ENCODE results near the gene SIAH2.

Gene SIAH2

DNA sequence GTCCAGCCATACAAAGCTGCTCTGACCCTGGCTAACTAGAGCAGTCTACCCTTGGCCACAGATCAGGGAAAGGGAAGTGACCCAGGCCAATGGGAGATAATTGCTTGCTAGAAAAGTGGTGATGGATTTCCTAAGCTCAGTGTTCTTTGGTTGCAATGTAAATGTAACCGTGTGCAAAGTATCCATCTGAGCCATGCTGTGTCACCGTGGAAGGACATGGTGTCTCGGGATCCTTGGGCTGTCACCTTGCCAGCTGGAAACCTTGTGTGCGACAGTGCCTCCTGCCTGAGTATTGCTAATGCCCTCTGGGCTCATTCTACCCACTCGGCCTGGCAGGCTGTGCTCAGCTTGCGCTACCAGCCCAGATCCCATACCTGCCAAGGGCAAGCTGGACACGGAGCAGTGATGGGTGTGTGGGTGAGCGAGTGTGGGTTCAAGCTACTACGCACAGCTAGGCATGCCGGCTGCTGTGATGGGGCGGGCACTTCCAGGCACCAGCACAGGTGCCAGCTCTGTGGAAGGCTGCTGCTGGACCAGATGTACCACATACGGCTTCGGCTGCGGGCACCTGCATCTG is 10.7 kb upstream of the SIAH2 start:
- no peak for DNase-seq

DNA sequence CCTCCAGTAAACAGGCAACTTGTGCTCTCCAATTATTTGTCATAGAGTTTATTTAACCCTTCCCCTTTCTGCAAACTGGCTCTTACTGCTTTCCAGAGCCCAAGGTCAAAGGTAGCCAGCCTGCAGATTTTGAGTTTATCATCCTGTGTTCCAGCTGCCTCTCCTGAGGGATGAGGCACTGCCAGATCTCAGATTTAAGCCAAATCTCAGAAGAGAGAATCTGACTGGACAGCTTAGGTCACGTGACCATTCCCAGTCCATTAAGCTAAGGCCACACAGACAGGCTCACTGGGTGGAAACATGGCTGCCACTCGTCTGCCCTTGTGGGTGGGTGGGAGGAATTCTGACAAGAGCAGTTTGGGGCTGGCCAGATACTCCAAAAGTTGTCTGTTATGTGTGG is 8.6 kb upstream of the SIAH2 start:
- DNase-seq, result no peak

DNA sequence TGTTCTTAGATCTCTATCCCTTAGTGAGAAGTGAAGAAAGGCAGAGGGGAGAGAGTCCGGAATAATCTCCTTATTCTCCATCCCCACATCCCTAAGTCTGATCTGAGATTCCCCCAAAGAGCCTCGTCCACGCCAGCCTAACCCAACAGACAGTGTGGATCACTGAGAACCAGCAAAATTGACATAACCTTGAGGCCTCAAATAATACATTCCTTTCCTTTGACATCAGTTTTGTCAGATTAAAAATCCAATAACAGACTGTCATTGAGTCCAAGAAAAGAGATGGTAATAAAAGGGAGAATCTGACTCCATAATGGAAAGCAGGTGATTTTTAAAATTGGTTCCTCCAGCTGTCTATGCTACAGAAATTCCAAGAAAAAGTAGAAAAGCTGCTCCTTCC is 7.7 kb upstream of the SIAH2 start:
- DNase-seq, result no peak

DNA sequence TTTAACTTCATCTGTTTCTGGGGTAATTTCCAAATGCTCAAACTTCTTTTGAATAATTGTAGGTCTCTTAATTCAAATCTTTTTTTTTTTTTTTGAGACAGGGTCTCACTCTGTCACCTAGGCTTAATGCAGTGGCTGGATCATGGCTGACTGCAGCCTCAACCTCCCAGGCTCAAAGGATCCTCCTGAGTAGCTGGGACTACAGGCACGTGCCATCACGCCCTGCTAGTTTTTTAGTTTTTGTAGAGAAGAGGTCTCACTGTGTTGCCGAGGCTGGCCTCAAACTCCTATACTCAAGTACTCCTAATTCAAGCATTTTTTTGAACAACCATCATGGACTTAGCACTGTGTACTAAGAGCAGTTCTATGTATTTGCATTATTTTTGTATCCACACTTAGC is 3.8 kb upstream of the SIAH2 start:
- DNase-seq, result no peak

DNA sequence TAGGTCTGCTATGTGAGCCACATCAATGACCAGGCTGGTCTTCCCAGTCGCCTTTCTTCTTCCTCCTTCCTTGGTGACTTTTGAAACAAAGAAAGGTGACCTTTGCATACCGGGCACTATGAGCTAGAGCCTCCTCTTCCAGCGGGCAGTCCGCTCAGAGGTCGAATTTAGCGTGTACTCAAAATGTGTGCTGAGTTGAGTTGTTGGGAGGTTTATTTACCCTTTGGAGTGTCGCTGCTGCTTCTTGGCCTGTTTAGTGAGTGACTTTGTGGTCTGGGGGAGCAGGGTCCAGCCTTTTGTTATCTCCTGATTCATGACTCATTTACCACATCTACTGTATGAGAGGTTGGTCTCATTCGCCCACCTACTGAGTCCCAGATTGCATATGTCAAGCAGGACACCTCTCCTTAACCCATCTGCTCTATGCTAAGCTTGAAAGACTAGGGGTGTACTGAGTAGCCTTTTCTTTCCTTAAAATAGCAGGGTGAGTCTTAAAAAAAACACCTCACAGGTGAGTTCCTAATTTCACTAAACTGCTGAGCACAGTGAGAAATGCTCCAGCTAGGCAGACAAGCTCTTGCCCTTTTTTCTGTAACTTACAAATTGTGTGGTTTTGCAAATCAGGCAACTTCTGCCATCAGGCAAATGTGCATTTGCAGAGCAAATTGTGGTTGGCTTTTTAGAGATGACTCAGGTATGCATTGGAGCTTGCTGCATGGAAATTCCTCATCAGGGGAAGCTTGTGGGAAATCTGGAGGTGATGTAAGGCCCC is 3.2 kb upstream of the SIAH2 start:
- no peak for DNase-seq

DNA sequence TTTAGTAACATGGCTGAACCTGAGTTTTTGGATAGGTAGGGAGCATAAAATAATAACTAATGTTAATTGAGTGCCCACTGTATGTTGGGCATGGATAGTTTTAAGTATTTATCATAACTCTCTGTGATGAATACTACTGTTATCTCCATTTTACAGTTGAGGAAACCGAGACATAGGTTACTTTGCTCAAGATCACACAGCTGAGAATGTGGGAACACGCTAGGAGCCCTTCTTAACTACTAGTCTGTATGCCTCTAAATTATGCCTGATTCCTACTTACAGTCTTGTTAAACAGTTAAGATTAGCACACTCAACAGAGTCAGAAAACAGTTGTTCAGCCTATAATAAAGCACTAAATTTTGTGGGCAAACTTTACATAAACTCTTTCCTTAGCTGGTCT is 2.0 kb upstream of the SIAH2 start:
- no peak for DNase-seq

DNA sequence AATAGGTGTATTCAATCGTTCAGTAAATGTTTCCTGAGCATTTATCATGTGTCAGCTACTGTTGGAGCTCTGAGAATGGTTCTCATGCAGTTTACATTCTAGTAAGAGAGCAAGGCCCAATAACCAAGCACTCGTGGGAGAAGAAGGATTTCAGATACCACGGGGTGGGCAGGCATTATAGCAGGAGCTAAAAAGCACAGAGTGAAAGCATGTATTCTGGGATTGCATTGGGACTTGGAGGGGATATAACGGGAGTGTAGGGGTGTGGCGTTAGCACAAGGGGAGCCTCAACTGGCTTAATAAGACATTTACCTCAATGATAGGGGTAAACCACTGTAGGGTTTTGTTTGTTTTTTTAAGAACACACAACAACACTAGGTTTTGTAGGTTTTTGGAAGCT is 1.6 kb upstream of the SIAH2 start:
- DNase-seq, result no peak

DNA sequence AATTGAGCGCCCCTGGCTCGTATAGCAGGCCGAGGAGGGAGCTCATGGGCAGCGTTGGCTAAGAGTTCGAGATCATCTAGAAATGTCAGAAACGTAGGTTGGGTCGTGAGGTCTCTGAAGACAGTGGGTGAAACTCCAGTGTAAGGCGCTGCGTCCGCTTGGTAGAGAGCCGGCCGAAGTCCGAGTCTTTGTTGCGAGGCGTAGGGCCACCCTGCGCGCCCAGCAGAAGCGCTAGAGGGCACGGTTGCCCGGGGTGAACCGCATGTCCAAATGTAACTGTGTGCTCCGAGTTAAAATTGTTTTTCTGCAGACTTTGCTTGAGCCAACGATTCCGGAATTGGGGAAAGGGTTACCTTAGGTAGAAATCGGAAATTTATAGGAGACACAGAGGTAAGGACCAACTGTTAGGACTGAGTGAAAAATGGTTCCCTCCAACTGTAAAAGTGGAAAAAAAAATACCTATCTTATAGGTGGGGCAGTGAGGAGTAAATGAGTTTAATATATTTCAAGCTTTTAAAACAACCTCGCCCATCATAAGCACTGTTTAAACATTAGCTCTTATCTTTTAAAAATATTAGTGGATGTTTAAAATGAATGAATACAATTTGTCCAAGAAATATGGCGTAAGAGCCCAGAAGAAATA is 993 bp upstream of the SIAH2 start:
- DNase-seq, result peak in 2 of 6 experiments; percentile 21 to 49

DNA sequence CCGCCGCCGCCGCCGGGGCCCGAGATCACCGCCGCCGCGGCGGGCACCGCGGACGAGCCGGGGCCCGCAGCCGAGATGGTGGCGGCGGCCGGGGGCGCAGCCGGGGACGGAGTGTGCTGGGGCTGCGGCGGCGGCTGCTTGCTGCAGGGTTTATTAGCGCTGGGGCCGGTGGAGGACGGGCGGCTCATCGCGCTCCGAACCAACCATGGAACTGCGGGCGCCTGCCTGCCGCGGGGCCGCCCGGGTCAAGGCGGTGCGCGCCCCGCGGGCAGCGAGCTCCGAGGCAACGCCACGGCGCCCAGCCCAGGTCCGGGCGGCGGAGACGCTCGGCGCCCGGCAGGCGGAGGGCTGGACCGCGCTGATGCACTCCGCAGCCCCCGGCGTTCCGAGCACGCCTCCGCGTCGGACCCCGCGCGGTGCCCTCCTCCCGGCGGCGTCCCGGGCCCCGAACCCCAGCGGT is 277 bp downstream of the SIAH2 start:
- no peak for DNase-seq

DNA sequence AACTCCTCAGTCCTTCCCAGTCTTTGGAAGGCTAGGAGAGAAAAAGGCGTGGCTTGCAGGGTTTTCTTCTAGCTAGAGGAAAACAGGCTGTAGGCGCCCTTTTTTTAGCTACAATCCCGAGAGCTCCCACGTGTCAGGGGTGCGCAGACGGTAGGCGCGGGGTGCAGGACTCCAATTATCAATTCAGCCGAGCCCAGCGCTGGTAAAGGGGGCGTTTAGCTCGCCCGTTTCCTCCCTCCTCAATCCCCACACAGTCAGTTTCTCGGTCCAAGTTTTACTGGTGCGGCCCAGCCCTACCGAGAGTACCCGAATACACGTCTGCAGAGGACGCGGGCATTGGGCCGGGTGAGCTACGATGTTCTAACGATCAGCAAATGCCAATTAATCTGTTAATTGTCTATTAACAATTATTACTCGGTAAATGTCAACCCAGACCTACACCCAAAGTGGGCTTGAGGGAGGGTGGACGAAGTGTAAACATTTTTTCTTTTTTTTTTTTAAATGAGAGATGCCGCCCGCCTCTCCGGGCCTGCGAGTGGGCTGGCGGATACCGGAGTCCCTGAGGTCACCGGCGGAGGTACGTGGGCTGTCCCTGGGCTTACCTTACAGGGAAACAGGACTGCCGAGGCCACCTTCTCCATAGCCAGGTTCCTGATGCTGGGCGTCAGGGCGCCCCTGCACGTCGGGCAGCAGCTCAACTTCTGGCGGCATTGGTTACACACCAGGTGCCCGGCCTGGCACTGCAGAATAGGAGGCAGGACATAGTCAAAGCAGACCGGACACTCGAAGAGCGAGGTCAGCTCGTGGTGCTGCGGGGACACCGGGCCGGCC is 923 bp downstream of the SIAH2 start:
- peak in 4 of 6 experiments; percentile 17 to 57 (median 31) for DNase-seq

DNA sequence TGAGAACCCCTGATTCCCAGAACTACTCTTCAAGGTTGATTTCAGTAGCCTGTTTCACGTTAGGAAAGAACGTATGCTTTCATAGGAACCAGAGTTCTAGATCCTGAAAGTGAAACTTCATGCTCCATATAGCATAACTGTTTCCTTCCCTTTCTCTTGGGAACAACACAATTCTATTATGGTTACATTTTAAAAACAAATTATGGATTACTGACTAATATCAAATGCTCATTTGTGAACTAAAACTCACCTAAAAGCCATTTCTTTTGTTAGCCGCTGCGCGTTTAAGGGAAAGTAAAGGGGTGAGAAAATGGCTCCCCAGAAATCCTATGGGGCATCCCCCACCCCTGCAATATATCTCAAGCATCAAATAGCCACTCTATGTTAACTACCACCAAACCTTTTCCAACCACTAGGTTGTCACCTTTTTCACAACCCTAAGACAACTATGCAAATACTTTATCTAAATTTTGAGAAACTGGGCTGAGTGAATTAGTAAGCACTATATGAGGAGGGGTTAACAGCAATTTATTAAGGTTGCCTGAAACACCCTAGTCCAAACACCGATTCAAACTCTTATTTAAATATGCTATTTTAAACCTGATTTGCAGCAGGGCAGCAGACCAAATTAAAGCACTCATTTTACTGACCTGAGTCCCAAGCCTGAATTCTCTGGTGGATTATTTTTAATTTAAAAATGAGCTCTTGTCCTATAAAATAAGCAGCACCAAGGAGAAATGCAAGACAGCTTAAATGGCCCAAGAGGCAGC is 2.4 kb downstream of the SIAH2 start:
- DNase-seq, result no peak

DNA sequence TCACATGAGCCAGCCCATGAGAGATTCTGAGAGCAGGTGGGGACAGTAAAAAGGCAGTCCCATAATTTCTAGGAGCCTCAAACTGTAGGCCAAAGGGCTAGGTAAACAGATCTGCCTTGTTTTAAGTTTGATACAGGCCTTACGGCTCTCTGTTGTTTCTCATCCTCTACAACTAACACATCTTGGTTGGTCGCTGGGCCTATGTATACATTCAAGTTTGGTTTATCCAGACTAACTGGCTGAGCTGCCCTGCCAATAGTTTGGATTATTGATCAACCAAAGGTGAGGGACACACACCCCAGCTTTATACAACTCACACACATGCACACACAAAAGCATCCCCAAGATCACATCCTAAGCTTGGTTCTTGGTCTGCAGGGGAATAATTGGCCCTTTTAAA is 3.0 kb downstream of the SIAH2 start:
- no peak for DNase-seq

DNA sequence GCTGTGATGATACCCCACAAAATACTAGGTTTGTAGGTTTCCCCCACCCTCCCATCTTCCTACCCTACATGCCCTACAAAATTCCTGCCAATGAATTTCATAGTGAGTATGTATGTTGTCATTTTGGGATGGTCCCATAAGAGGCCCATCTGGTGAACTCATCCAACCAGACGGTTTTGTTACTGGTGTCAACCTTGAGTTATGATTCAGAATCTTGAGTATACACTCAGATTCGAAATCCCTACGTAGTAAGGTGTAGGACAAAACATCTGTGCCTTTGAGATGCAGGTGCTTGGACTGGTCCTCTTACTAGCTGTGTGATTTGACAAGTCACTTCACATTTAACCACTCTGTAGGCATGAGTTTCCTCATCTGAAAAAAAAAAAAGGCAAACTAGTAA is 3.6 kb downstream of the SIAH2 start:
- no peak for DNase-seq

DNA sequence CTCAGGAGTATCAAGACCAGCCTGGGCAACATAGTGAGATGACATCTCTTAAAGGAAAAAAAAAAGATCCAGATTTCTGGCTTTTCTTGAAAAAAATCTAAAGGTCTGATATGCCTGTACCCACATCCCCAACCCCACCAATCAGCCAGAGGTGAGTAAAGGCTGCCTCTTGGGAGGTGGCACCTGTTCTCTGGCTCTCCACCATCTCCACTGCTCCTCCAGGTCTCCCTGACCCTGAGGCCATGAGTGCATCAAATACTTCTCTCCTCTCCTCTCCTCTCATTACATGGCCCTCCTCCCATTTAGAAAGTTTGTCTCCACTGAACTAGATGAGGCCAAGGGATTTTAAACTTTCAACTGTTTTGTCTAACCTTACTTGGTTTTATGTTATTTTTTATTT is 5.2 kb downstream of the SIAH2 start:
- no peak for DNase-seq

DNA sequence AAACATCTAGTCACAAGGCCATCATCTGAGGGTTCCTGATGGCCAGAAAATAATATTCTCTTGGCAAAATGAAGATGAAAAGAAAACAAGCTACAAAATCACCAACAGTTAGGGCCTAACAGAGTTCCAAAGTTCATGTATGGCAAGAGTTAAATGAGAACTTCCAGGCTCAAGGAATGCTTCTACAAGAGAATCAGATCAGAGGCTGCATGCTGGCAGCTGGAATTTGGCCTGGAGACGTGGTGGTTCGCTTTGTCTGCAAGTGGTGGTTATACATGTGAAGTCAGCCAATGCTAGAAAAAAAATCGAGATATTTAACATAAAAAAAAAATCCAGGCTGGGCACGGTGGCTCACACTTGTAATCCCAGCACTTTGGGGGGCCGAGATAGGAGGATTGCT is 5.6 kb downstream of the SIAH2 start:
- DNase-seq, result no peak

DNA sequence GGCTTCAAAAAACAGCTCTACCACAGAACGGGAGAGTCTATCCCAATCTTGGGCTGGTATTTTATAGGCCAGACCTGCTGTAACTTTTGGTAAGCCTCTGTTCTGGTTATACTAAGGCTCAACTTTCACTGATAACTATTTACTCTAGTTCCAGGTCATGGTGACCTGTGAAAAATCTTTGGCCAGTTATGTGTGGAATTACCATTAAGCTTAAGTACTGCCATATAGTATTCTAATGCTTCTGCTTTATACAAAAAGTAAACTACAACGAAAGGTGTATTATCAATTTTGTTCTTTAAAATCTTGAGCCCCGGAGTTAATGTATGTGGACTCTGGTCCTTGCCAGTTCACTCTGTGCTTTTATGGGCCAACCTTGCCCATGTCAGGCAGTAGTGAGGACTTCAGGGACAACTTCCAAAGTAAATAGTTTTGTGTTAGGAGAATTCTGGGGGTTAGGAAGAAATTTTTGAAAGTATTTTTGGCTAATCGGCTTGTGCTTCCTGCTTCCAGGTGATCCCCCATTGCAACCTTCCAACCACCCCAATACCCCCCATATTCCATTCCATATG is 6.4 kb downstream of the SIAH2 start:
- DNase-seq, result no peak

DNA sequence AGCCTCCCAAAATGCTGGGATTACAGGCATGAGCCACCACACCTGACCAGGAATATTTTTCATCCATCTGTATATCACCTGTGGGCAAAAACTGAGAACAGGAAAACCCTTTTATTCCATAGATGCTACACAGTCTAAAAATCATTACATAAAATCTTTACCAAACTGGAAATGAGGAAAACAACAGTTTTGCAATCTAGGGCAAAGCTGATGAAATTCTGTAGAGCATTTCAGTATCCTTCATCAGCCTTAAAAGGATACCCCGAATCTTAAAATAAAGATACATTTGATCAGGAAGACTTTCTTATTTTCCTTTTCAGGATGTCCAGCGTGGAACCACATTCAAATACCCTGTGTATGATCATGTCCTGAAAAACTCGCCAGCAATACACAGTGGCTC is 7.1 kb downstream of the SIAH2 start:
- no peak for DNase-seq

DNA sequence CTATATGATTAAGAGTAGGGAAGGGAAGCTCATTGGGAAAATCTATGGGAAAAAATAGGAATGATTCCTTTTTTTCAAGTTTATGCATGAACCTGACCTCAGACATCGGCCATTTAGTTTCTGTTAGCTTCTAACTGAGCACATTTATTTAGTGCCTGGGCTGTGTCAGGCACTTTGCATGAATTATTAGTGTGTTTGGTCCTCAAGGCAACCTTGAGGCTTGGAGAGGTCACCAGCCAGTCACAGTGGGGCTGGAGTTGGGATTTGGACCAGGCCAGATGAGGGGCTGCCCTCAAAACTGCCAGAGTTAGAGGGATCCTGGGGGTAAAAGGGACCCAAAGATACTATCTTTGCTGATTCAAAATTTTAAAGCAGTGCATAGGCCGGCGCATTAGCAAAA is 8.1 kb downstream of the SIAH2 start:
- DNase-seq, result no peak

DNA sequence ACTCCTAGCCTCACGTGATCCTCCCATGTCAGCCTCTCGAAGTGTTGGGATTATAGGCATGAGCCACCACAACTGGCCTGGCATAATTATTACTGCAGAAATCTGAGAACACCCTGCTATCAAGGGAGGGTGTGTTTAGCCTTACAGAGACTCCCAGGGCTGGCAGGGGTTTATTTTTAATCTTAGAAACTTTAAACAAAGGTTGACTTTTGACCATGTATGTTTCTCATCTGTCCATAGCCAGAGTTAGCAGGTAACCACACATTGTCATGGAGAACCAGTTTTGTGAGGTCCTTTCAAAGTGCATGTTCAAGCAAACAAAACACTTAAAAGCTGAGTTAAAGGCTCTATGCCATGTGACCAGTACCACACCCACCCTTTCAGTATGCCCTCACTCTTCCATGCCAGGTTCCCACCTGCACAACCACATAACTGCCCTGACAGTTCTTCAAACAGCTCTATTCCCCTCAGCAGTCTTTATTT is 11.1 kb downstream of the SIAH2 start:
- no peak for DNase-seq

DNA sequence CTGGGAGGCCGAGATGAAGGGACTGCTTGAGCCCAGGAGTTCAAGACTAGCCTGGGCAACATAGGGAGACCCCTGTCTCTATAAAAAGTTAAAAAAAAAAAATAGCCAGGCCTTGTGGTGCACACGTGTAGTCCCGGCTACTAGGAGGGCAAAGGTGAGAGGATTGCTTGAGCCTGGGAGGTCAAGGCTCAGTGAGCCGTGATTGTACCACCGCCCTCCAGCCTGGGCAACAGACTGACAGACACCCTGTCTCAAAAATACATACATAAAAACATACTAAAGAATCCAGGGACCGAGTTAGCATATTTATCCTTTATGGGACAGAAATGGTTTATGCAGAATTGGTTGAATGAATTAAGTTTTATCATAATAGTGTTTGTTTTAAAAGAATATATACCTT is 13.7 kb downstream of the SIAH2 start:
- DNase-seq, result no peak

DNA sequence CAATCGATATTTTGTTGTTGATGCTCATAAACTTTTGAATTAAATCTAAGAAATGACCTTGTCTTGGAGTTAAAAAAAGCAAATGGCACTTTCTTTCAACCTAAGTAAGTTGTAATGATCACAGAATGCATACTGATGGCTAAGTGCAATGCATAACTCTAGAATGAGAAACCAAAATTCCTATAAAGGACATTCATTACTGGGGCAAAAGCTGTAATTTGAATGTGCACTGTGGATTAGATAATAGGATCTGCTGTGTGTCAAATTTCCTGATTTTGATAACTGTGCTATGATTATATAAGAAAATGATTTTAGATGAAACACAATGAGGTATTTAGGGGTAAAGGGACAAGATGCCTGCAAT is 14.3 kb downstream of the SIAH2 start:
- DNase-seq, result no peak

All from stimulated activated naive CD4-positive, alpha-beta T cell (primary cell).